Dermis microvascular lymphatic vessel endothelial cell (primary cell): ENCODE measurements around the gene NCAM2. TPM values are rescaled to one million over a fixed set of nuclear protein-coding genes. Genes with fewer than 3 reads are reported as not detected.

Experiments used
- DNase-seq, 2 donors: peaks; one replicate each; pipeline versions ENCODE4 v3.0.0 to v3.0.0-alpha.2; 2010; ENCODE audit warnings: low read depth in 2 of 2
- total RNA-seq: library from RNA; depleted of rRNA; stranded (reverse); fragments of >200 nt; gene quantifications from 2 replicates; pipeline ENCODE4 v1.2.1, GENCODE V29; 2014

NCAM2 gene
- total RNA-seq, 1 donor from 2014 or later, result 0.13 TPM

DNA sequence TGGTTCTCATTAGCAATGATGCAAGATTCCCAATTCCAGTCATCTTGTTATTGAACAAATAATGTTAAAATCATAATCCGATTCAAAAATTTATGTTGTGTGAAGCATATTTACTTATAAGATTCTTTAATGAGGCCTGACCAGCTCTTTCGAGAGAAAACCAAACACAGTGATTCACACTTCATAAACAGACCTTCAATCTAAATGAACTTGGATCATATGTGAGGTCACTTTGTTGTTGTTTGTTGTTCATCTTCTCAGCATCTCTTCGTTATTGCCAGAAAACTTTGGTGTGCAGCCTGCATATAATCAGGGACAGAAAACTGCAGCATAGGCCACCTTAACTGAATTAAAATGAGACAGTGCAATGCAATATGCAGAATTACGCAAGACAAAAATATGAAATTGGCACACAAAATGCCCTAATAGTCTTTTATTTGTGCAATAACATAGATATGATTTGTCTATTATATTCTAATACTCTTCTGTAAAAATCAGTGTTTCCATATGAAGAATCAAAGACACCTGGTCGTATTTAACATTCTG is 30.1 kb downstream of the NCAM2 start:
- no peak for DNase-seq

DNA sequence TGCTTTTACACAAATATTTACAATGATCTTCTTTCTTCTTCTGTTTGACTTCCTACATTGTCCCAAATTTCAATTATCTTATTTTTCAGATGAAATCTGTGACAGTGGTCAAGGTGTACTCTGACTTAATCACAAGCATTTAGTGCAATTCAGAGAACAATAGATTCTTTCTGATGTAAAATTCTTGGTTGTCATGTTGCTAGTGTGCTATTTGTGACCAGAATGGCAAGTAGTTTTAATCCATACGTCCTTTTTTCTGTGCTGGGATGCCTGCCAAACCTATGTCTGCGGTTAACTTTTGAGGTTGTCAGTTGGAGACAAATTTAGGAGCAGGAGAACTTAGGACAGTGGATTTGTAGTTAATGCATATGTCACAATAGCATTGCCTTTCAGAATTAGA is 31.0 kb downstream of the NCAM2 start:
- DNase-seq, result no peak

DNA sequence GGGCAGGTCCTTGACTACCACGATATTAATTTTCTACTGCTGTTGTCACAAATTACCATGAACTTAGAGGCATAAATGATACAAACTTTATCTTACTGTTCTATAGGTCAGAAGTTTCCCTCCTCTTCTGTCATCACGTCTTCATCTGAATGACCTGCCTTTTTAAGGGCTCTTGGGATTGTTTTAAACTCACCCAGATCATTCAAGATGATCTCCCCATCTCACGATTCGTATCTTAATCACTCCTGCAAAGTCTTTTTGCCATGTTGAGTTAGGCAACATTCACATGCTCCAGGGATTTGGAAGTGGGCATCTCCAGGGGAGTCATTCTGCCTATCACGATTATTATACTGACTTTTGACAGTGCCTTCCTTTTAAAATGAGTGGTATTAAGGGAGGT is 32.1 kb downstream of the NCAM2 start:
- DNase-seq, result no peak

DNA sequence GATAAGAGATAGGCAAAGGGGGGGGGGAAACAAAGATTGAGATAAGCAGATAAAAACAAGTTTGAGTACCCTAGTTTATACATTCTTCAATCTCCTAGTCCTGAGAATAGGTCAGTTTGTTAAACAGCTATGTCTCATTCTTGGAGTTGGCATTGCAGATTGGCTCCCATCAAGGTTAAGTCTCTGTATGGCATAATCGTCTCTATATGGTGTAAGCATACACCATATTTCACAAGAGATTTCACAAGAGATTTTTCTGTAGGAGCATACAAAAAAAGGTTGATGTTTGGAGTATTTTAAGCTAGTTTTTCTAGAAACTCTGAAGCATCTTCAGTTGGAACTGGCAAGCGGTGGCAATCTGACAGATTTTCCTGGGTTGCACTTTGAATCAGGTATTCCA is 35.8 kb downstream of the NCAM2 start:
- no peak for DNase-seq

DNA sequence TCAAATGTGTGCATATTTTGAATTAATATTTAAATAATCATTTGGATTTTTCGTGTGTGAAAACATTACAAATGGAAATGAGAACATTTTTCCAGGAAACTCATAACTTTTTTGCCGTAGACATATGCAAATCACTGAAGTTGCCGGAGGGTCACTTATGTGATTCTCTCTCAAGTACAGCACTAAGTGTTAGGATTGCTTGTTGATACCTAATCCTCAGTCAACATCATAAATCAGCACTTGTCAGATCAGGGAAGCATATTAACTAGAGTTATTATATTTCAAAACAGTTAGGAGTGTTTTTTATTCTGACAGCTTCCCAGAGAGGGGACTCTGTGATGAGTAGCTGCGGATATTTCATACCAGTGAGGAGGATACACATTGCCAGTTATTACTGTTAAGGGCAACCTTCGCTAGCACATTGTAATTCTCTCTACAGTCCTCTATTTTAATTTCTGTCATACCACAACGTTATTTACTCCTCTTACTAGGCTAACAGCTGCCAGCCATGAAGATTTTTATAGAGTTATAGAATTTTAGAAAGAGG is 41.5 kb downstream of the NCAM2 start:
- DNase-seq, result no peak

DNA sequence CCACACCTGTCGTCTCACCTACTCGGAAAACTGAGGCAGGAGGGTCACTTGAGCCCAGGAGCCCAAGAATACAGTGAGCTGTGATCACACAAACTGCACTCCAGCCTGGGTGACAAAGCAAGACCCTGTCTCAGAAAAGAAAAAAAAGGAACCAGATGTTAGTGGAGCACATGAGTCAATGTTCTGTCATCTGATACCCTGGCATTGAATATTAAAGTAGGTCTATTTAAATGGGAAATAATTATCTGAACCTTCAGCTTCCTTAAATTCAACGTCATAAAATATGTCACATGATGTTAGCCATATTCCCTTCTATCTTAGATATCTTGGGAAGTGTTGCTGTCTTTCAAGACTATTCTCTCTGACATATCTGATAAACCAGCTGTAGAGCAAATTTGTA is 47.3 kb downstream of the NCAM2 start:
- DNase-seq, result no peak

DNA sequence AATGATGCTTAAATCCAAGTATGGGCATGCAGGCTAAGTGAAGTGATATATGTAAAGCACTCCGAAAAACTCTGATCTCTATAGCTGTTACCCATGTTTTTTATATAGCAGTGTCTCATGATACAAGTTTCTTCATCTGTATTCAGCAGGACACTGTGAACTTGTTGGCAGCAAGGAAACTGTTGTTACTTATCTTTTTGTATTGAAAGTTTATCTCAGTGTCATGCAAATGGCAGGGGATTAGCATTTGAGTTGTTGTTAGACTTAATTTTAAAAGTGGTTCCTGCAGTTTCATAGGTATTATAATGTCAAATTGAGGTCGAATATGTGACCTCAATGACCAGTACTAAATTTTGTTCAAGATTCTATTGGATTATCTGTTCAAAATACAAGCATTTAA is 47.9 kb downstream of the NCAM2 start:
- no peak for DNase-seq

DNA sequence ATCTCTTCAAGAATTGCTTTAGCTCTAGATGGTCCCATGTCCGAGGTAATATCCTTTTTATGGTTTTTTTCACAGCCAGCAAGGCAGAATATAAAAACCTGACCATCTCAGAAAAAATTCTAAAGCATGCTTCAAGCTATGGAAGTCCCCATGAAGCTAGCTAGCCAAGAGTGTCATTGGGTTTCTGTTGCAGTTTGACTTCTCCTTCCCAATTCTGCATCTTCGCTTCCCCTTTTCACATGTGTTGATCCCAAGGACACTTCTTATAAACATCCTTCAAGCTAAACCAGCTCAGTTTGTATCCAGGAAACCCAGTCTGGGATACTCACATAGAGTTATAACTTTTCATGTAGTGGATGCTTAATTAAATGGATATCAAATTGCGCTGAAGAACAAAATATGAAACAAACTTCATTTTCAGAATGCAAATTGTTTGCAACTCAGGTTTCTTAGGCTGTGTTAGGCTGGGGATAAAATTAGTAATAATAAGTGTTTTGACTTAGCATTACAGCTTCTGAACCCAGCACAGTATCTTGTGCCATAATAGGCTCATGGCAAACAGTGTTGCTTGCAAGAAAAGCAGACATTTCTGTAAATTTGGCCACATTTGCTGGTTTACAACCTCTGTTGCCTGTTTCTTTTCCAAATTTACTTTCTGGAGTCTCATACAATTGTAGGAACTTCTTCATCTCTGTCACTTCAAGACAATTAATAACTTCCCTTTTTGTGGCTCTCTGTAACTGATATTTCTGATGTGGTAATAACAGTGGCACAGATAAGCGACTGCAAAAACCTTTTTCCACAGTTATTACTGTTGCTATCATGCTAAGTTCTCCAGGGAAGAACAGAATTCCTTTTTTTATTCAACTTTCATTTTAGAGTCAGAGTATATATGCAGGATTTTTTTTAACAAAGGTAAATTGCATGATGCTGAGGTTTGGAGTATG is 53.2 kb downstream of the NCAM2 start:
- DNase-seq, result no peak

DNA sequence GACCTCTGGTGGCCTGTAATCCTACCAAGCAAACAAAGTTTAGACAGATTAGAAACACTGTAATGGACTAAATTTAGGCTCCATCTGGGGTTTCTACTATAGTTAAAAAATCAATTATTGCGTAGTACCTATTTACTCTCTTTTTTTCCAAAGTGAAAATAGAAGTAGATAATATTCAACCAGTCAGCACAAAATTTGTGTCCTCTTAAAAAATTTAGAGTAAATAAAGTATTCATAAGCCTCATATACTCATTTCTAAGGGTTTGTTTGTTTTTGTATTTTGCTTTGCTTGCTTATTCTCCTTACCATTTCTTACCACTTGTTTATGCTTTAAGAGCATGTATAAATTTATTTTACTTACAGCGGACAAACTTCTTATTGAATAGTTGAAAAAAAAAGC is 54.5 kb downstream of the NCAM2 start:
- no peak for DNase-seq

DNA sequence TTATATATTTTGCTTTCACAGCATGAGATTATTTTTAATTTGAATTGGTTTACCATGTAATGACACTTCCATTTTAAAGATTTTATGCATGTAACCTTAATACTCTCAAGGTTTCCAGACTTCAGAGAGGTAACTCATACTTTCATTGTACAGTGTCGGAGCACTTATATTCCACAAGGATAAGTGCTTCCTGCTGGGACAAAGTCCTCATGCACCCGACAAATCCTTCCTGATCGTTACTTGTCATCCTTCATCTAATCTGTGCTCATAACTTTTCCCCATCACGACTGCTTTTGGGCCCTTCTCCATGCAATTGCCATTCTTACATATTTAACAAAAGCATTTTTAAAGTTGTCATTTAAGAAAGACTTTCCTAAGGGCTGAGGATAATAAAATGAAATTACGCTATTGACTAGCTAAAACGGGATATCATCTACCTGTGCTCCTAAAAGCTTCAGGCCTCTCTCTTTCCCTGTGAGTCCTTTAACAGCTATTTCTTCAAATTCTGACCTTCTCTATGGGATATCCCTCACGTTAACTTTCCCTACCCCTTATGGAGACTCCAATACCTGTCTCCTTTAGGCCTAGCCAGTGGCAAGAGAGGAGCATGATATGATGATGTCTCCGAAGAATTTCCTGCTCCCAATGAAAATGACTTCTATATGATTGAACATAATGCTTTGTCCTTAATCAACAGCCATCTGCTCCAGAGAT is 59.3 kb downstream of the NCAM2 start:
- no peak for DNase-seq

DNA sequence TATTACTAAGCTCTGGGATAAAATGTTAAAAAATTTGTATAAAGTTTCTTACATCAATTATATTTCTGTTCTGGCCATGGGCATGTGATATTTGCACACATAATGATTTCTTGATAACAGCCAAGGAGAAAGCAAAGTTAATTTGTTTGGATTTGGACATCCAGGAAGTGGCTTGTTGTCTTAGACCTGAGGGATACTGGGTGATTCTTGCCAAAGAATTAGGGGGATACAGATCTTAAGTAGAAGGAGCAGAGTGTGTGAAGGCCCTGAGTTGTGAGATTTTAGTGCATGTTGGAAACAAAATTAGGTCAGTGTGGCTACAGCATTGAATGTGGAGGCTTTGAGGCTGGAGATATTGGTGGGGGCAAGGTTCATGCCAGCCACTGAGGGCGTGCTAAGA is 65.6 kb downstream of the NCAM2 start:
- DNase-seq, result no peak

DNA sequence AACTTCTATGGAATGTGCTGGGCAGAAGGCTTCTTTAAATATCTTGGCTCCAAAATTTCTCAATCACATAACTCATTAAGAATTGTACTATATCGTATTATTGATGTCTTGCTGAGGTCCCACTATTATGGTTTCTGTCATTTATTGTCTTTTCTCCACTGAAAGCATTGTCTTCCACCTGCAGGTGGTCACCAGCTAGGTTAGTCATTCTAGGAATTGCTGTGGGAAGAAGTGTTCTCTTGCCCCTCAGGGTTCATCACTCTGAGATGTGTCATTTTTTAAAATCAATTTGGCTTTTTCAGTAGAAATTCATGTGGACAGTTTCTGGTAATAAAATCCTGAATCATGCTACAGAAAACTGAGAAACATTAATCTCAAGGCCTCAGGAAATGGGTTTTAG is 66.1 kb downstream of the NCAM2 start:
- no peak for DNase-seq

DNA sequence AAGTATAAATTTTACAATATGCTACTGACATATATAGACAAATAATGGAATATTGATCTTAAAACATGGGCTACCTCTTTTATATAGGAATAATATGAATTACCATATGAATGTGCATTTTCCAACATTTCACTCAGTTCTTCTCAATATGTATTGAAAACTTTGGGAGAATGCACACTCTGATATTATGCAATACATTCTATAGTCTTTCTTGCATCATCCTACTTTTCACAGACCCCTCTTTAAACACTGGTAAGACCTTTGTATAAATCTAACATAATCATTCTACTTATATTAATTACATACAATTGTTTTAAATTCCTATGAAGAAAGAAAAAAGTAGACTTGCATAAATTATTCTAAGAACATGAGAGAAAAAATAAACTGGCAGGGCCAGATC is 69.2 kb downstream of the NCAM2 start:
- no peak for DNase-seq

DNA sequence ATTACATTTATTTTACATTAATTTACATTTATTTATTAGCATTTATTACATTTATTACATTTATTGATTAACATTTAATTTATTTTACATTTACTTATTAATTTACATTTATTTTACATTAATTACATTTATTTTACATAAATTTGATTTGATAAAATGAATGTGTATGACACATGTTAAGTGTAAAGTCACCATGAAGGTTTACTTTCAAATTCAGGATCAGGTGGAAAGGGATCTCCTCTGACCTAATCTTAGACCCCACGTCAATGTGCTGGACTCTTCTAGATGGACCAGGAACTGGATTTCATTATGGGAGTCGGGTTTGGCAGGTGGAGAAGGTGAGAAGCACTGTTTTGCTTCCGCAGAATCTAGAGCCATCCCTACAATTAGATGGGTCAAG is 76.1 kb downstream of the NCAM2 start:
- no peak for DNase-seq

DNA sequence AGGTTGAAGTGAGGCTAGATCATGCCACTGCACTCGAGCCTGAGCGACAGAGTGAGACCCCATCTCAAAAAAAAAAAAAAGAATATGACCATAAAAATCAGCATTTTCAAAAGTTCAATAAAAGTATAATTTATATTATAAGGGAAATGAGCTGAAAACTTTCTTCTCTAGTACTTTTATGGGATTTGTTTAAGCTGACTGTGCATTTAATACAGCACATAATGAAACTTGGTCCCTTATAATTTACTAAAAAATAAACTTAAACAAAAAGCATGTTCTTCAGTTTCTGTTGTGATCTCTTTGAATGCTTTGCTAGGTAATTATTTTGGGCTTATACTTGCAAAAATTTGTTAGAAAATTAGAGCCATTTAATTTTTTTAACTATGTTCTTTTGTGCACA is 77.8 kb downstream of the NCAM2 start:
- no peak for DNase-seq

DNA sequence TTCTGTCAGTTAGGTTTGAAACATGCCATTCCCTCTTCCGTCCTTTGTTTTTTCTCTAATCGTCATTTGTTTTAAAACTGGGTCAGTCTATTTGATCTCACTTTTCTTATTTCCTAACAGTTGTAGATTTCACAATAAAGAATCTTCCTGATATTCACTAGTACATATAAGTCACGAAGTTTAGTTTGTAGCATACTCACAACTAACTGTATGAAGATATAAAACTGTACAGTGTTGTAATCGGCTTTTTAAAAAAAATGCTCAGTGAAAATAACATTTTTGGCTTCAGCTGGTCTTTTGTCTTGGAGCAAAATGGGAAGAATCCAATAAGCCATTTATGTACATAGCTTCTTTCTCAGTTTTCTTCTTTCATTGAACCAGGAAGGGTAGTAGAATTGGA is 78.3 kb downstream of the NCAM2 start:
- DNase-seq, result no peak

DNA sequence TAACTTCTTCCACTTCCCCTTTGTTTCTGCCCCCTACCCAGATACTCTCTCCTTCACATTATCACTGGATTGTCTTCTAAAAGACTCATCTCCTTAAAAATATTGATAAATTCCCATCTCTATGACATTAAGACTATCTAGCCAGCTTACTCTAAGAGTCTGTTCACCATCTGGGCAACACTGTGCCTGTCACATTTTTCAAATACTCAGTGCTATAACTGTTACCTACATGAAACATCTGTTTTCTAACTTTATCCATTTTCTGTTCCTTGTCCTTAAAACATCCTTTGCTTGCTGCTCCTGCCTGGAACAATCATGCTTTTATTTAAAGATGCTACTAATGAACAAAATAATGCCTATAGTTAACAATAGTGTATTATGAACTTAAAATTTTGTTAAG is 81.4 kb downstream of the NCAM2 start:
- no peak for DNase-seq

DNA sequence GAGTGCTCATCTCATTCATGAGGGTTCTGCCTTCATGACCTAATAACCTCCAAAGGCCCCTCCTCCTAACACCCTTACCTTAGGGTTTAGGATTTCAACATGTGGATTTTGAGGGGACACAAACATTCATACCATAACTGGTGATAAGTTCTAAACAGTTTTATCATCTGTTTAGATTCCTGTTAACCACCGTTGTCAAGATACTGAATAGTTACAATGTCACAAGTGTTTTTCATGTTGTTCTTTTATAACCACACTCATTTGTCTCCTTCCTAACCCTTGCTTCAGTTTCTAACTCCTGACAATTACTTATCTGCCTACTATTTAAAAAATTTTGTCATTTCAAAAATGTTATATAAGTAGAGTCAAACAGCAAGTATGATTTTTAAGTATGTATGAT is 86.0 kb downstream of the NCAM2 start:
- DNase-seq, result no peak

DNA sequence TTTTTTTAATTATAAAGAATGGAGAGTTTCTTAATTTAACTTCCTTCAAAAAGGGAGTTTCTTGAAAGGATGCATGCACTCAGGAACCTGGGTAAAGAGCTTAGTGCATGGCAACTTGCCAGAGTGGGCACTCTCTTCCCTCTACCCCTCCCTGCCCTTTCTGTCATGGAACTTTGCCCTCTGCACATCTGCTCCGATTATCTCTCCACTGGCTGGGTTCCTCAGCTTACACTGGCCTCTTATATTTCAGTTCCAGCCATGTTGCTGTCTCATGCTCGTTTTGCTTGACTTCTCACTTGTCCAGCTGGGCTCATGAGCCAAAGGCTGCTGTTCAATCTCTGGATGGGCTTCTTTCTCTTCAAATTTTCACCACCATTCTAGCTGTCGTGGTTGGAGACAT is 87.0 kb downstream of the NCAM2 start:
- DNase-seq, result no peak

DNA sequence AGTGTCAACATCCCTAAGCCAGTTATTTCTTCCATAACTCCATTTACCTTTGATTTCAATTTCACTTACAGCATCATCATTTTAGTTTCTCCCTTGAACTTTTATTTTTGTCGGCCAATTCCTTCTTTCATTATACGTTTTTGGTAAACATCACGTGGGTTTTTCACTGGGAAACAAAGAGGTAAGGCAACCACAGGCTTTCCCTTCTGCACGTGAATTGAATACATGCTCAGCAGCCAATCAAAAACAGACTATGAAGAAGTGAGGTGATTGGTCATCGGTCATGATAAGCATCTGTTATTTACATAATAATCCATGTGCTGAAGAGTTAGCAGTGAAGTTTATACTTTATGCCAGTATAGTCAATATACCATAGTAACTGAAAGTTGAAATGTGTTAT is 98.7 kb downstream of the NCAM2 start:
- DNase-seq, result no peak

DNA sequence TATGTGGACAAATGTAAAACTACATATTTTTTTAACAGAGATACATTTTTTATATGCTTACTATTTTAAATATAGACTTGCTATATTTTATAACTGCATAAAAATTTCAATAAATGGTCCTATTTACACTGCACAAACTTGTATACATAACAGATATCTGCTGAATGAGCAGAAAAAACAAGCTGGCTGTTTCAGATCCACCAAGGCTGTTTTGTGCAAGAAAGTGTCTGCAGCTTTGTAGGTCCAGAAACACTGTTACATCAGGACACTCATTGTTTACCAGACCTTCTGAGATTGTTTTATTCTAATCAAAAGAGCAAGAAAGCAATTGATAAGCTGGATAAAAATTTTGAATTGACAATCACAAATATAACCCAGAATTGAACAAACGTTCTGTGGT is 99.3 kb downstream of the NCAM2 start:
- no peak for DNase-seq

DNA sequence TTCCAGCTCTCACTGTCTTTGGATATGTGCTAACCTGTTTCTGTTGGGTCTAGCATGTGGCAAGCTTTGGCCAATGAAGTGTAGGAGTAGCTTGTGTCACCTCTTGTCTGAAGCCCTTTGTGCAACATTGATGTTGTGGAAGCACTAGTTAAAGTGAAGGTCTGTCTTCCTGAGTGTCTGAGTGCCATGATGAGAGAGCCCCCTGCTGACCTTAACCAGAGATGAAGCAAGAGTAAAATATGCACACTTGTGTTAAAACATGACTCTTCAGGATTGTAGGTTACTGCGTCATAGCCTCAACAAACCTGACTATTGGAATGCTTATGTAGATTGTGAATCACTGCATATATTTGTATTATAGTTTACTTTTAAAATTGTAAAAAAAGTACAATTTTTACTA is 103.7 kb downstream of the NCAM2 start:
- no peak for DNase-seq

DNA sequence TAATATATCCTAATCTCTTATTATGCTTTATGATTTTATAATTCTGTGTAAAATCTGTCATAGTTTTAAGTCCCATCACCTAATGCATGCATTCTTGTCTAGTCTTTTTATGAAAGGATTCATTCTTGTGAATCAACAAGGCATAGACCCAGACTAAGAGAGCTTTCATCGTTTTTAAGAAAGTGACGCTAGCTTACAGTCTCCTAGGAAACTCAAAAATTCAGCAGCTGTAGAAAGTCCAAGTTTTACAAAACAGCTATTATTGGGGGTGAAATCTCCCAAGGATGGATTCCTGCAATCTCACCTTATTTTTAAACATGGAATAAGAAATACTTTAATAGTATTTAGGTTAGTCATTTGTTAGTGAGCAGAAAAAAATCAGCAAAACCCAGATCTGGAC is 104.7 kb downstream of the NCAM2 start:
- no peak for DNase-seq
